Astrocyte of the spinal cord (primary cell): ENCODE measurements around the gene ABCA1.

Experiments used
- DNase-seq: peaks from one replicate; pipeline ENCODE4 v3.0.0; 2011; ENCODE audit warnings: low read depth, low spot score
- H3K4me3 ChIP-seq: 2 replicates; pipeline ENCODE4 v1.5.1; 2011; ENCODE audit warnings: low read depth, mild to moderate bottlenecking, low read length, moderate library complexity
- CTCF ChIP-seq: IDR thresholded peaks from 2 replicates; pipeline ENCODE4 v1.5.1; 2012; ENCODE audit warnings: low read depth, mild to moderate bottlenecking, low read length, inconsistent platforms
- in situ Hi-C: cut with HindIII; loops from 2 replicates; pipeline ENCODE4 v1.10.0; 2017; ENCODE audit warnings: low sequenced_read_pairs

ABCA1 gene

GRCh38 chr9:104972242-104972866 lies 44.4 kb upstream of the ABCA1 start:
- H3K4me3 ChIP-seq = no peak overlapping the region
- in situ Hi-C loops = no loop called here
- no peak for TF ChIP-seq CTCF
- DNase-seq = no peak

GRCh38 chr9:104971511-104971910 lies 43.6 kb upstream of the ABCA1 start:
- no peak for TF ChIP-seq CTCF
- no peak overlapping the region for H3K4me3 ChIP-seq
- in situ Hi-C loops = no loop called here
- DNase-seq = no peak

GRCh38 chr9:104970271-104970987 lies 42.5 kb upstream of the ABCA1 start:
- H3K4me3 ChIP-seq = no peak overlapping the region
- no peak for DNase-seq
- TF ChIP-seq CTCF = no peak
- in situ Hi-C loops = no loop called here

GRCh38 chr9:104969116-104969515 lies 41.2 kb upstream of the ABCA1 start:
- DNase-seq = no peak
- no peak for TF ChIP-seq CTCF
- in situ Hi-C loops = no loop called here
- H3K4me3 ChIP-seq = no peak overlapping the region

GRCh38 chr9:104968025-104968982 lies 40.3 kb upstream of the ABCA1 start:
- in situ Hi-C loops = no loop called here
- peak; percentile 88 for DNase-seq
- H3K4me3 ChIP-seq = peak overlapping the region; percentile 90

More at GRCh38 chr9:104968025-104968982, 40.3 kb upstream of the ABCA1 start:
- no peak for TF ChIP-seq CTCF
